Heart left ventricle (tissue), 13 donors: Measurements from ENCODE around the gene EBP.

Experiments used
- POLR2A ChIP-seq, 2 donors: fragments of 450-650 bp; IDR thresholded peaks; one replicate each; pipeline ENCODE4 v1.6.1; 2017; ENCODE audit warnings: antibody characterized with exemption in 2 of 2, mild to moderate bottlenecking in 2 of 2, moderate library complexity in 2 of 2
- TF ChIP-seq, protein P1 (sequence below), 12 donors: fragments of 200-600 bp; sonication (generic) in 4 of 12; IDR thresholded peaks; one replicate each; pipeline versions ENCODE4 v1.5.0 to v1.8.0; 2018 to 2022; ENCODE audit warnings: antibody characterized with exemption in 12 of 12, mild to moderate bottlenecking in 5 of 12
- donor health status: ischemic (EF 13 %, LVEDD 7.1; RV severe dilation, severe dysfunction).
- donor health status: DM: no; HTN: yes; CAD: no.
- donor health status: DM: no; HTN: no; CAD: no.
- donor health status: ischemic (EF 25% LVEDD 6.9; RV normal size, moderate dysfunction).
- donor health status: ischemic (EF 25% LVEDD 5.7; RV mildly dilated, moderate dysfunction).
- donor health status: ischemic (EF 35%, LVEDD 5.7; RV mildly dilated, moderate dysfunction).
- donor health status: nonischemic (EF 11% LVEDD 7.7; RV severe dilation, severe dysfunction).
- donor health status: DM: yes; HTN: yes; CAD: no.
- donor health status: PGD.
- donor health status: ischemic (EF 29% LVEDD 5.4; RV normal size, mild dysfunction).
- donor health status: nonischemic (EF 23%, LVEDD 6.1; RV moderate dilation, normal function).

- TF ChIP-seq, protein P1, sequence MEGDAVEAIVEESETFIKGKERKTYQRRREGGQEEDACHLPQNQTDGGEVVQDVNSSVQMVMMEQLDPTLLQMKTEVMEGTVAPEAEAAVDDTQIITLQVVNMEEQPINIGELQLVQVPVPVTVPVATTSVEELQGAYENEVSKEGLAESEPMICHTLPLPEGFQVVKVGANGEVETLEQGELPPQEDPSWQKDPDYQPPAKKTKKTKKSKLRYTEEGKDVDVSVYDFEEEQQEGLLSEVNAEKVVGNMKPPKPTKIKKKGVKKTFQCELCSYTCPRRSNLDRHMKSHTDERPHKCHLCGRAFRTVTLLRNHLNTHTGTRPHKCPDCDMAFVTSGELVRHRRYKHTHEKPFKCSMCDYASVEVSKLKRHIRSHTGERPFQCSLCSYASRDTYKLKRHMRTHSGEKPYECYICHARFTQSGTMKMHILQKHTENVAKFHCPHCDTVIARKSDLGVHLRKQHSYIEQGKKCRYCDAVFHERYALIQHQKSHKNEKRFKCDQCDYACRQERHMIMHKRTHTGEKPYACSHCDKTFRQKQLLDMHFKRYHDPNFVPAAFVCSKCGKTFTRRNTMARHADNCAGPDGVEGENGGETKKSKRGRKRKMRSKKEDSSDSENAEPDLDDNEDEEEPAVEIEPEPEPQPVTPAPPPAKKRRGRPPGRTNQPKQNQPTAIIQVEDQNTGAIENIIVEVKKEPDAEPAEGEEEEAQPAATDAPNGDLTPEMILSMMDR (IDR thresholded peaks at IDR 0.05), result no peak
- no peak for TF ChIP-seq POLR2A (IDR thresholded peaks at IDR 0.05)
Observed at GRCh38 chrX:48509245-48509590, 12.4 kb upstream of the EBP start.
